Liver (tissue), 9 donors: ENCODE results near the gene EHBP1. TPM values are rescaled to one million over a fixed set of nuclear protein-coding genes. Genes with fewer than 3 reads are reported as not detected.
A peak's percentile ranks its signal among the peaks of the same experiment; 100 is the strongest.

ENCODE experiments used
- DNase-seq: peaks from one replicate; pipeline ENCODE4 v3.0.0-alpha.2; 2017; ENCODE audit warnings: low spot score
- H3K27ac ChIP-seq, 2 donors: one replicate each; pipeline ENCODE4 v1.7.0; 2013; ENCODE audit warnings: inconsistent platforms in 2 of 2, low read length in 2 of 2, control low read depth in 1 of 2, low read depth in 1 of 2, mild to moderate bottlenecking in 1 of 2
- H3K27me3 ChIP-seq, 4 donors: one replicate each; pipeline versions ENCODE4 v1.6.1 to v1.7.0; 2013; ENCODE audit warnings: low read length in 3 of 4, inconsistent platforms in 1 of 4, mild to moderate bottlenecking in 1 of 4, moderate library complexity in 1 of 4; ENCODE audit not compliant: control insufficient read depth in 4 of 4, insufficient read depth in 4 of 4
- H3K36me3 ChIP-seq, 4 donors: one replicate each; pipeline versions ENCODE4 v1.6.1 to v1.7.0; 2013; ENCODE audit warnings: low read length in 3 of 4, mild to moderate bottlenecking in 3 of 4, low read depth in 1 of 4, moderate library complexity in 1 of 4; ENCODE audit not compliant: control insufficient read depth in 4 of 4, insufficient read depth in 3 of 4
- H3K4me1 ChIP-seq, 4 donors: one replicate each; pipeline versions ENCODE4 v1.6.1 to v1.7.0; 2013; ENCODE audit warnings: low read length in 3 of 4, mild to moderate bottlenecking in 3 of 4, moderate library complexity in 1 of 4; ENCODE audit not compliant: control insufficient read depth in 4 of 4, insufficient read depth in 4 of 4
- H3K4me3 ChIP-seq, 3 donors: one replicate each; pipeline versions ENCODE4 v1.6.1 to v1.7.0; 2013; ENCODE audit warnings: low read length in 3 of 3, control low read depth in 1 of 3, low read depth in 1 of 3, mild to moderate bottlenecking in 1 of 3
- H3K9ac ChIP-seq, 2 donors: one replicate each; pipeline ENCODE4 v1.7.0; 2013; ENCODE audit warnings: low read length in 2 of 2, mild to moderate bottlenecking in 2 of 2, moderate library complexity in 2 of 2, control low read depth in 1 of 2, low read depth in 1 of 2
- H3K9me3 ChIP-seq, 4 donors: one replicate each; pipeline versions ENCODE4 v1.6.1 to v1.7.0; 2013; ENCODE audit warnings: low read length in 3 of 4; ENCODE audit not compliant: control insufficient read depth in 4 of 4
- CTCF ChIP-seq: fragments of 150-350 bp; IDR thresholded peaks from 2 replicates; pipeline ENCODE4 v1.5.1; 2017; ENCODE audit warnings: improper control_type of control experiment, low read depth, low read length; ENCODE audit not compliant: missing input control
- FOXA1 ChIP-seq: IDR thresholded peaks from 2 replicates; pipeline ENCODE4 v1.6.1; 2016; ENCODE audit warnings: antibody characterized with exemption
- GABPA ChIP-seq, 2 donors: IDR thresholded peaks in 1 of 2; conservative IDR thresholded peaks in 1 of 2; 2 replicates each; pipeline ENCODE4 v1.6.1; 2016; ENCODE audit warnings: antibody characterized with exemption in 2 of 2, mild to moderate bottlenecking in 1 of 2, moderate library complexity in 1 of 2
- HNF4A ChIP-seq, 2 donors: conservative IDR thresholded peaks; 2 replicates each; pipeline ENCODE4 v1.6.1; 2016; ENCODE audit warnings: antibody characterized with exemption in 2 of 2, mild to moderate bottlenecking in 2 of 2
- HNF4G ChIP-seq: IDR thresholded peaks from 2 replicates; pipeline ENCODE4 v1.6.1; 2016; ENCODE audit warnings: antibody characterized with exemption
- JUND ChIP-seq, 2 donors: IDR thresholded peaks; 2 replicates each; pipeline ENCODE4 v1.6.1; 2016; ENCODE audit warnings: antibody characterized with exemption in 2 of 2
- NR2F2 ChIP-seq: IDR thresholded peaks from 2 replicates; pipeline ENCODE4 v1.6.1; 2016; ENCODE audit warnings: antibody characterized with exemption
- RAD21 ChIP-seq, 2 donors: IDR thresholded peaks; 2 replicates each; pipeline ENCODE4 v1.6.1; 2016; ENCODE audit warnings: antibody characterized with exemption in 2 of 2, mild to moderate bottlenecking in 2 of 2
- RXRA ChIP-seq, 2 donors: IDR thresholded peaks; 2 replicates each; pipeline ENCODE4 v1.6.1; 2017 to 2018; ENCODE audit warnings: antibody characterized with exemption in 2 of 2, mild to moderate bottlenecking in 1 of 2
- SP1 ChIP-seq: IDR thresholded peaks from 2 replicates; pipeline ENCODE4 v1.6.1; 2018; ENCODE audit warnings: antibody characterized with exemption, mild to moderate bottlenecking
- TAF1 ChIP-seq: conservative IDR thresholded peaks from 2 replicates; pipeline ENCODE4 v1.6.1; 2016; ENCODE audit warnings: antibody characterized with exemption, mild to moderate bottlenecking
- WGBS: extraction: QIAGEN DNeasy Blood & Tissue Kit; methylation state at CpG from one replicate; pipeline ENCODE4 v1.1.7; 2013; 5-methylcytosine and 5-hydroxymethylcytosine counted together
- polyA plus RNA-seq, 2 donors: library from polyadenylated mRNA; stranded (reverse) in 1 of 2; unstranded in 1 of 2; fragments of 200-250 nt in 1 of 2; fragments of >200 nt in 1 of 2; fragmentation: Nextera tagmentation in 1 of 2; extraction: Ambion mirVana in 1 of 2; gene quantifications; one replicate each; pipeline versions ENCODE4 v1.2.1 to v1.2.3, GENCODE V29; 2013 to 2015
- total RNA-seq, 2 donors: library from RNA; depleted of rRNA; stranded (reverse); fragments of >200 nt; gene quantifications; one replicate each; pipeline ENCODE4 v1.2.3, GENCODE V29; 2014
- TF ChIP-seq, protein P1 (sequence below): IDR thresholded peaks from 2 replicates; pipeline ENCODE4 v1.6.1; 2016; ENCODE audit warnings: antibody characterized with exemption, mild to moderate bottlenecking
- TF ChIP-seq, protein P2 (sequence below): IDR thresholded peaks from 2 replicates; pipeline ENCODE4 v1.6.1; 2016; ENCODE audit warnings: antibody characterized with exemption
- TF ChIP-seq, protein P3 (sequence below): IDR thresholded peaks from 2 replicates; pipeline ENCODE4 v1.6.1; 2016; ENCODE audit warnings: antibody characterized with exemption
- donor health status: healthy.
- donor health status: healthy.
- donor health status: healthy.
- donor health status: healthy.
- donor health status: healthy.

EHBP1 gene
- total and polyA plus RNA-seq, 4 donors: 16.6 to 85.8 (median 24.4) TPM

- peaks cover 0 to 11% (median 3%) of the 10 kb centered on the region in 4 donors for H3K36me3 ChIP-seq
- peak overlapping the region; percentile 19 to 56 (median 40) for H3K4me3 ChIP-seq
- H3K9ac ChIP-seq: peak overlapping the region in 1 of 2 donors; percentile 12
- peaks cover 8 to 13% (median 11%) of the 10 kb centered on the region in 4 donors for H3K27me3 ChIP-seq
- DNase-seq: no peak
- peaks cover 23 to 67% (median 51%) of the 10 kb centered on the region in 4 donors for H3K4me1 ChIP-seq
- no peak overlapping the region for H3K27ac ChIP-seq
- H3K9me3 ChIP-seq: peaks cover 0 to 7% (median 3%) of the 10 kb centered on the region in 4 donors
- WGBS: 1% methylated on average over 31 of the region's 31 CpGs
- TF ChIP-seq JUND (IDR thresholded peaks at IDR 0.05) (no peak), RAD21 (IDR thresholded peaks at IDR 0.05) (no peak), SP1 (no peak), HNF4G (no peak)
Measured at GRCh38 chr2:63049970-63050333, 344.4 kb downstream of the EHBP1 start.

- H3K36me3 ChIP-seq: peaks cover 0 to 8% (median 2%) of the 10 kb centered on the region in 4 donors
- peak within 1 kb of the TSS; percentile 47 to 63 (median 56) for H3K4me3 ChIP-seq
- no peak within 1 kb of the TSS for H3K27ac ChIP-seq
- 1% methylated on average over 73 of the region's 73 CpGs for WGBS
- H3K9ac ChIP-seq: peak within 1 kb of the TSS in 1 of 2 donors; percentile 12
- no peak for DNase-seq
- peaks cover 23 to 69% (median 52%) of the 10 kb centered on the region in 4 donors for H3K4me1 ChIP-seq
- peaks cover 11 to 16% (median 13%) of the 10 kb centered on the region in 4 donors for H3K27me3 ChIP-seq
- peaks cover 0 to 12% (median 3%) of the 10 kb centered on the region in 4 donors for H3K9me3 ChIP-seq
- no peak for TF ChIP-seq NR2F2
- TF ChIP-seq CTCF: no peak
- no peak for TF ChIP-seq TAF1
- TF ChIP-seq SP1: no peak
- TF ChIP-seq JUND (IDR thresholded peaks at IDR 0.05): no peak
- TF ChIP-seq GABPA (IDR thresholded peaks at IDR 0.05 in 1 of 2, conservative IDR thresholded peaks at IDR 0.05 in 1 of 2): no peak
- TF ChIP-seq HNF4G: no peak
- TF ChIP-seq, protein P1, sequence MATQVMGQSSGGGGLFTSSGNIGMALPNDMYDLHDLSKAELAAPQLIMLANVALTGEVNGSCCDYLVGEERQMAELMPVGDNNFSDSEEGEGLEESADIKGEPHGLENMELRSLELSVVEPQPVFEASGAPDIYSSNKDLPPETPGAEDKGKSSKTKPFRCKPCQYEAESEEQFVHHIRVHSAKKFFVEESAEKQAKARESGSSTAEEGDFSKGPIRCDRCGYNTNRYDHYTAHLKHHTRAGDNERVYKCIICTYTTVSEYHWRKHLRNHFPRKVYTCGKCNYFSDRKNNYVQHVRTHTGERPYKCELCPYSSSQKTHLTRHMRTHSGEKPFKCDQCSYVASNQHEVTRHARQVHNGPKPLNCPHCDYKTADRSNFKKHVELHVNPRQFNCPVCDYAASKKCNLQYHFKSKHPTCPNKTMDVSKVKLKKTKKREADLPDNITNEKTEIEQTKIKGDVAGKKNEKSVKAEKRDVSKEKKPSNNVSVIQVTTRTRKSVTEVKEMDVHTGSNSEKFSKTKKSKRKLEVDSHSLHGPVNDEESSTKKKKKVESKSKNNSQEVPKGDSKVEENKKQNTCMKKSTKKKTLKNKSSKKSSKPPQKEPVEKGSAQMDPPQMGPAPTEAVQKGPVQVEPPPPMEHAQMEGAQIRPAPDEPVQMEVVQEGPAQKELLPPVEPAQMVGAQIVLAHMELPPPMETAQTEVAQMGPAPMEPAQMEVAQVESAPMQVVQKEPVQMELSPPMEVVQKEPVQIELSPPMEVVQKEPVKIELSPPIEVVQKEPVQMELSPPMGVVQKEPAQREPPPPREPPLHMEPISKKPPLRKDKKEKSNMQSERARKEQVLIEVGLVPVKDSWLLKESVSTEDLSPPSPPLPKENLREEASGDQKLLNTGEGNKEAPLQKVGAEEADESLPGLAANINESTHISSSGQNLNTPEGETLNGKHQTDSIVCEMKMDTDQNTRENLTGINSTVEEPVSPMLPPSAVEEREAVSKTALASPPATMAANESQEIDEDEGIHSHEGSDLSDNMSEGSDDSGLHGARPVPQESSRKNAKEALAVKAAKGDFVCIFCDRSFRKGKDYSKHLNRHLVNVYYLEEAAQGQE: no peak
- TF ChIP-seq HNF4A (conservative IDR thresholded peaks at IDR 0.05): no peak
- TF ChIP-seq, protein P2, sequence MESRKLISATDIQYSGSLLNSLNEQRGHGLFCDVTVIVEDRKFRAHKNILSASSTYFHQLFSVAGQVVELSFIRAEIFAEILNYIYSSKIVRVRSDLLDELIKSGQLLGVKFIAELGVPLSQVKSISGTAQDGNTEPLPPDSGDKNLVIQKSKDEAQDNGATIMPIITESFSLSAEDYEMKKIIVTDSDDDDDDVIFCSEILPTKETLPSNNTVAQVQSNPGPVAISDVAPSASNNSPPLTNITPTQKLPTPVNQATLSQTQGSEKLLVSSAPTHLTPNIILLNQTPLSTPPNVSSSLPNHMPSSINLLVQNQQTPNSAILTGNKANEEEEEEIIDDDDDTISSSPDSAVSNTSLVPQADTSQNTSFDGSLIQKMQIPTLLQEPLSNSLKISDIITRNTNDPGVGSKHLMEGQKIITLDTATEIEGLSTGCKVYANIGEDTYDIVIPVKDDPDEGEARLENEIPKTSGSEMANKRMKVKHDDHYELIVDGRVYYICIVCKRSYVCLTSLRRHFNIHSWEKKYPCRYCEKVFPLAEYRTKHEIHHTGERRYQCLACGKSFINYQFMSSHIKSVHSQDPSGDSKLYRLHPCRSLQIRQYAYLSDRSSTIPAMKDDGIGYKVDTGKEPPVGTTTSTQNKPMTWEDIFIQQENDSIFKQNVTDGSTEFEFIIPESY: no peak
- no peak for TF ChIP-seq FOXA1
- no peak for TF ChIP-seq RXRA (IDR thresholded peaks at IDR 0.05)
- TF ChIP-seq, protein P3, sequence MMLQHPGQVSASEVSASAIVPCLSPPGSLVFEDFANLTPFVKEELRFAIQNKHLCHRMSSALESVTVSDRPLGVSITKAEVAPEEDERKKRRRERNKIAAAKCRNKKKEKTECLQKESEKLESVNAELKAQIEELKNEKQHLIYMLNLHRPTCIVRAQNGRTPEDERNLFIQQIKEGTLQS: no peak
Measured at GRCh38 chr2:63050334-63051041, 345.0 kb downstream of the EHBP1 start, which contains the start of gene OTX1. Gene OTX1, plus strand, starts transcription at chr2:63050830. Its CDS starts 2,161 bp downstream, at chr2:63052991.
